HL-60 (cell line): Measurements from ENCODE around the gene ARHGAP24.

Source experiments
- GABPA ChIP-seq: IDR thresholded peaks from 2 replicates; pipeline ENCODE4 v1.6.1; 2012; ENCODE audit warnings: low read depth
- SPI1 ChIP-seq: IDR thresholded peaks from 2 replicates; pipeline ENCODE4 v1.6.1; 2012; ENCODE audit warnings: low read depth, mild to moderate bottlenecking, borderline replicate concordance
- TF ChIP-seq, protein P1 (sequence below): IDR thresholded peaks from one replicate; pipeline ENCODE4 v1.5.1; 2011; ENCODE audit warnings: low read length, control low read depth, inconsistent platforms; ENCODE audit not compliant: insufficient read depth

DNA sequence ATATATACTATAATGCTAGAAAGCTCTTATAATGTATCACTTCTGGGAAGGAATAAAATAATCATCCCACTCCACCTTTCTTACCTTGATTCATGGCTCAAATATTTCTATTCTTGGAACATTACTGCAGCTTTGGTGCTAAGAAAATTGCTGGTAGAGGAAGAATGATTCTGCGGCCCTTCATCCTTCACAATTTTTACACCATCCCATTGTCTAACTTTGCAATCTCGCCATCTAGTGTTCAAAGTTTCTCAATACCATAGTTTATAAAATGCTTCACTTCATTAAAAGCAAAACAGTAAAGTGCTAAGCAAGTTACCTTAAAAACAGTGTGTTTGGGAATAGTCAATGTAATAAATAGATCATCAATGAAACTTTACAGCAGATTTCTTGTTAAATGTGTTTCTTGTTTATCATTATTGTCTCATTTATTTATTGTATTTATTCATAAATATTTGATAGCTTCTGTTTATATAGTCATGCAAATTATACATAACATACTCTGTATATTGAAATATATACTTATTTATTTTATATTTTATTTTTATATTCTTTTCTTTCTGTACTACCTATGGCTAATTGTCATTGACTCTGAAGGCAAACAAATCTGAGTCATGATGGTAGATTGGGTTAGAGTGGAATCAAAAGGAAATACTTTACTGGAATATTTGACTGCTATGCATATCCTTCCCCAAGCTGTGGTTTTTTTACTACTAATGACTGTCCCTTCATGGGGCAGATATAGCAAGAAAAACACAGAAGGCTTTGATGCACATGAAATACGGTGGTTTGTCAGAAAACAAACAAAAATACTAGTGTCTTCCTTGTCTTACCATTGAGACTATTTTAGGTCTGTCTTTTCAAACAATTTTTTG, 494.2 kb downstream of the ARHGAP24 start:
- TF ChIP-seq GABPA, result no peak
- TF ChIP-seq, protein P1, sequence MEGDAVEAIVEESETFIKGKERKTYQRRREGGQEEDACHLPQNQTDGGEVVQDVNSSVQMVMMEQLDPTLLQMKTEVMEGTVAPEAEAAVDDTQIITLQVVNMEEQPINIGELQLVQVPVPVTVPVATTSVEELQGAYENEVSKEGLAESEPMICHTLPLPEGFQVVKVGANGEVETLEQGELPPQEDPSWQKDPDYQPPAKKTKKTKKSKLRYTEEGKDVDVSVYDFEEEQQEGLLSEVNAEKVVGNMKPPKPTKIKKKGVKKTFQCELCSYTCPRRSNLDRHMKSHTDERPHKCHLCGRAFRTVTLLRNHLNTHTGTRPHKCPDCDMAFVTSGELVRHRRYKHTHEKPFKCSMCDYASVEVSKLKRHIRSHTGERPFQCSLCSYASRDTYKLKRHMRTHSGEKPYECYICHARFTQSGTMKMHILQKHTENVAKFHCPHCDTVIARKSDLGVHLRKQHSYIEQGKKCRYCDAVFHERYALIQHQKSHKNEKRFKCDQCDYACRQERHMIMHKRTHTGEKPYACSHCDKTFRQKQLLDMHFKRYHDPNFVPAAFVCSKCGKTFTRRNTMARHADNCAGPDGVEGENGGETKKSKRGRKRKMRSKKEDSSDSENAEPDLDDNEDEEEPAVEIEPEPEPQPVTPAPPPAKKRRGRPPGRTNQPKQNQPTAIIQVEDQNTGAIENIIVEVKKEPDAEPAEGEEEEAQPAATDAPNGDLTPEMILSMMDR, result no peak
- TF ChIP-seq SPI1, result no peak
